Measurements from ENCODE around the gene BTBD17. TPM values are rescaled to one million over a fixed set of nuclear protein-coding genes. Genes with fewer than 3 reads are reported as not detected.

BTBD17 gene
- total RNA-seq, 1 experiment from 2014 or later: not detected

DNA sequence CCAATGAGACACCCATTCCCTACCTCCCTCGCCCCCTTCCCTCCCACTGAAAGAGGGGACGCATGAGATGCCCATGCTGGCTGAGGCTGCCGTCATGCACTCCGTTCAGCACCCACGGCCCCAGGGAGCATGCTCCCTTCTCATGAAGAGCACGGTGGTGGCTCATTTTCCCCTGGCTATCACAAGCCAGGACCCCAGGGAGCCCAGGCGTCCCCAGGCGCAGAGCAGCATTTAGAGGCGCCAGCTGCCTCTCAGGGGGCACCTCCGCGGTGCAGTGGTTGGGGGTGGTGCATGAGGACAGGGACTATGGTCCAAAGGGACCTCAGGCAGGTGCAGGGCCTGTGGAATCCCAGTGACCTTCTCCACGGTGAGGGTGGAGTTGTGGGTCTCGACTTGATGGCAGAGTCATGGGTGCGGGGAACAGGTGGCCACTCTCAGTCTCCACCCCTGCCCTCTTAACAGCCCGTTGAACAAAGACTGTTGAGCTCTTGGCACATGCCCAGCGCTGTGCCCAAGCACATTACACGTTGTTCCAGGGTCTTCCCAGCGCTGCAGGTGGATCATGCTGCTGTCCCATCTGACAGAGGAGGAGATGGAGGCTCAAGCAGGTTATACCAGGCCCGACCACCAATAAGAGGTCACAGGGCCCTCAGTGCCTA lies 22.0 kb downstream of the BTBD17 start:
- no peaks in the 10 kb centered on the region for H3K36me3 Mint-ChIP-seq (ENCODE audit: insufficient read depth, unreplicated experiment)

GRCh38 chr17:74337834-74338500 lies 23.7 kb downstream of the BTBD17 start:
- no peak for TF ChIP-seq CTCF (IDR thresholded peaks at IDR 0.05; ENCODE audit: unreplicated experiment)
- Mint-ChIP-seq H3K27ac (ENCODE audit: unreplicated experiment) (no peak overlapping the region), H3K36me3 (ENCODE audit: insufficient read depth, unreplicated experiment) (no peaks in the 10 kb centered on the region), H3K4me3 (ENCODE audit: low read depth, unreplicated experiment) (no peak overlapping the region), H3K27me3 (ENCODE audit: unreplicated experiment) (peaks cover 87% of the 10 kb centered on the region), H3K4me1 (ENCODE audit: low read depth, unreplicated experiment) (no peaks in the 10 kb centered on the region), H3K9me3 (ENCODE audit: low read depth, unreplicated experiment) (no peaks in the 10 kb centered on the region)
- intact Hi-C loops (cut with micrococcal nuclease; ENCODE audit: unreplicated experiment): no loop called here
- BruUV-seq (replicated peaks): no TSS peak
- CTCF ChIA-PET: no interaction called here
- no peak for DNase-seq

More for the DNA sequence above, 22.0 kb downstream of the BTBD17 start:
- DNase-seq: no peak
- no TSS peak for BruUV-seq (replicated peaks)
- peaks cover 82% of the 10 kb centered on the region for H3K27me3 Mint-ChIP-seq (ENCODE audit: unreplicated experiment)
- H3K9me3 Mint-ChIP-seq (ENCODE audit: low read depth, unreplicated experiment): no peaks in the 10 kb centered on the region
- no peak for TF ChIP-seq CTCF (IDR thresholded peaks at IDR 0.05; ENCODE audit: unreplicated experiment)
- CTCF ChIA-PET: no interaction called here
- H3K27ac Mint-ChIP-seq (ENCODE audit: unreplicated experiment): no peak overlapping the region
- no peak overlapping the region for H3K4me3 Mint-ChIP-seq (ENCODE audit: low read depth, unreplicated experiment)
- H3K4me1 Mint-ChIP-seq (ENCODE audit: low read depth, unreplicated experiment): no peaks in the 10 kb centered on the region
- intact Hi-C loops (cut with micrococcal nuclease; ENCODE audit: unreplicated experiment): no loop called here

- H3K27ac Mint-ChIP-seq (ENCODE audit: unreplicated experiment): no peak overlapping the region
- no peaks in the 10 kb centered on the region for H3K36me3 Mint-ChIP-seq (ENCODE audit: insufficient read depth, unreplicated experiment)
- H3K4me3 Mint-ChIP-seq (ENCODE audit: low read depth, unreplicated experiment): no peak overlapping the region
- peaks cover 97% of the 10 kb centered on the region for H3K27me3 Mint-ChIP-seq (ENCODE audit: unreplicated experiment)
- TF ChIP-seq CTCF (IDR thresholded peaks at IDR 0.05; ENCODE audit: unreplicated experiment): no peak
- no peaks in the 10 kb centered on the region for H3K9me3 Mint-ChIP-seq (ENCODE audit: low read depth, unreplicated experiment)
- intact Hi-C loops (cut with micrococcal nuclease; ENCODE audit: unreplicated experiment): no loop called here
- H3K4me1 Mint-ChIP-seq (ENCODE audit: low read depth, unreplicated experiment): no peaks in the 10 kb centered on the region
- DNase-seq: no peak
- CTCF ChIA-PET: no interaction called here
- no TSS peak for BruUV-seq (replicated peaks)
Observed at GRCh38 chr17:74336307-74336706, 25.4 kb downstream of the BTBD17 start.

DNA sequence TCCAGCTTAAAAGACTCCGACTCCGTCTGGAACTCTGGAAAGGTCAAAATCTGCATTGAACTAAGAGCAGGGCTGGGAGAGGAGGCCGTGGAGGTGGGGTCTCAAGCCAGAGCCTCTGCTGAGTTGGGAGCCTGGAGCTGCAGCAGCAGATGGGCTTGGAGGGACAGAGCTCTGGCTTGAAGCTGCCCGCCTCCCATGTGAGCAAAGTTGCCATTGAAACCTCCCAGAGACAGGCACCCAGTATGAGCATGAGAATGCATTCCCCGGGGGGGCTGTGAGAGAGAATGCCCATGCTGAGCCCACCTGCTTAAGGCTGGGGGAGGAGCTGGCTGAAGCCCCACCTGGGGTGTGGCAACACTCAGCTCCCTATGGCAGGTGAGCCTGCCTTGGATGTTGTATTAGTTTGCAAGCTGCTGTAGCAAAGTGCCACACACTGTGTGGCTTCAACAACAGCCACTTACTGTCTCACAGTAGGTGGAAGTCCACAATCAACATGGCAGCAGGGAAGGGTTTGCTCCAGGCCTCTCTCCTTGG lies 26.1 kb downstream of the BTBD17 start:
- Mint-ChIP-seq H3K27me3 (ENCODE audit: unreplicated experiment) (peaks cover 97% of the 10 kb centered on the region), H3K4me1 (ENCODE audit: low read depth, unreplicated experiment) (no peaks in the 10 kb centered on the region), H3K9me3 (ENCODE audit: low read depth, unreplicated experiment) (no peaks in the 10 kb centered on the region), H3K27ac (ENCODE audit: unreplicated experiment) (no peak overlapping the region), H3K36me3 (ENCODE audit: insufficient read depth, unreplicated experiment) (no peaks in the 10 kb centered on the region), H3K4me3 (ENCODE audit: low read depth, unreplicated experiment) (no peak overlapping the region)
- CTCF ChIA-PET: interaction anchor here (0.6 to 1.1 kb wide), 2 partner anchors 27 to 948 kb away, joined by 3 to 4 read pairs; no protein-coding TSS in a partner anchor
- no peak for TF ChIP-seq CTCF (IDR thresholded peaks at IDR 0.05; ENCODE audit: unreplicated experiment)
- intact Hi-C loops (cut with micrococcal nuclease; ENCODE audit: unreplicated experiment): no loop called here
- BruUV-seq (replicated peaks): no TSS peak
- DNase-seq: no peak

All from Calu3 (cell line).